Activated CD4-positive, alpha-beta T cell treated with anti-CD3 and anti-CD28 coated beads, Interleukin-2, Interleukin-6, amounts not matched to agents 100 ng/mL and 50 ng/mL, durations not matched to agents 16 hours and 8 hours (primary cell): Measurements from ENCODE around the gene MDH1B.
"Not testable (repeated sequence)": the region's sequence is repeated elsewhere in the genome, so short reads cannot be mapped to it uniquely, and the experiment has no call there.

ENCODE experiments used
- DNase-seq: peaks from one replicate; pipeline ENCODE4 v3.0.0-alpha.2; 2020

MDH1B gene

DNA sequence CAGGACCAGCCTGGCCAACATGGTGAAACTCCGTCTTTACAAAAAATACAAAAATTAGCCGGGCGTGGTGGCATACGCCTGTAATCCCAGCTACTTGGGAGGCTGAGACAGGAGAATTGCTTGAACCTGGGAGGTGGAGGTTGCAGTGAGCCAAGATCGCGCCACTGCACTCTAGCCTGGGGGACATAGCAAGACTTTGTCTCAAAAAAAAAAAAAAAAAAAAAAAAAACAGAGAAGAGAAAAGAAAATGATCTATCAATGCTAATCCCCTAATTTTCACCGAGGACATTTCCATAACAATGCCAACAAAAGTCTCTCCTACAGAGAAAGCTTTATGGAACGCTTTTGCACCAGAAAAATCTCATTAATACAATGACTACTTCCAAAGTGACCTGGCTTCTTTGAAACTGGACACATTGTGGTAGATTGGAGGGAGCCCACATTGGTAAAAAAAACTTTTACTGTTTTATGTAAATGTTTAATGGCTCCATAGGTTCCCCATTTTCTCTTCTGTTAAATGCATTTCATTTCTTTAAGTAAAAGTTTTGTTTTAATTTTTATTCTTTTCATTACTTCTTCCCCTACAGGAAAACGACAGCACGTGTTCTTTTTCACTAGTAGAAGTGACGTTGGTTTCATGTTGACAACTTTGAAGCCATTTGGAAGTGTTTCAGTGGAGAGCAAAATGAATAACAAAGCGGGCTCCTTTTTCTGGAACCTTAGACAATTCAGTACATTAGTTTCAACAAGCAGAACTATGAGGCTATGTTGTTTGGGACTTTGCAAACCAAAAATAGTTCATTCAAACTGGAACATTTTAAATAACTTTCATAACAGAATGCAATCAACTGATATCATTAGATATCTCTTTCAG is 1.2 kb upstream of the MDH1B start:
- no peak for DNase-seq

DNA sequence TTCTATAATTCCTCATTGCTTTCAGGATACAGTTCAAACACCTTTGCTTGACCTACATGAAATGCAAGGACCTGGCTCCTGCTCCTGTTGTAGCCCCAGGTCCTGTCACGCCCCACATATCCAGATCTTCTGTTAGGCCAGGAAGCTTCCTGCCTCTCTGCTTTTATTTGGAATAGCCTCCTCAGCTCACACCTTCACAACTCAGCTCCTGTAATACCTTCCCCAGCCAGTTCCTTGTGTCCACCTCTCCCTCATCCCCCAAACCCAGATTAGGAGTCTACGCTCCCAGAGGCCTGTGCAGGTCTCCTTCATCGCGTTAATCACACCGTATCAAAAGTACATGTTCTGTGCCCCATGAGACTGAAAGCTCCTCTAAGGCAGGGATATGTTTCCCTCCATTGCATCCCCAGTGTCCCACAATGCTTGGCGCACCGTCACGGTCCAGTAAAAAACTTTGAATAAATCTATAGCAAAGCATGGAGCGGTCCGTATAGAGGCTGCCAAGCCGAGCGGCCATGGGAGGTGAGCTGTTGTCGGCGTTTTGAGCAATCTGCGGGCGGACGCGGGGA is 371 bp downstream of the MDH1B start:
- no peak for DNase-seq

- DNase-seq, result no peak
Observed at GRCh38 chr2:206756816-206757215, 8.3 kb downstream of the MDH1B start.

DNA sequence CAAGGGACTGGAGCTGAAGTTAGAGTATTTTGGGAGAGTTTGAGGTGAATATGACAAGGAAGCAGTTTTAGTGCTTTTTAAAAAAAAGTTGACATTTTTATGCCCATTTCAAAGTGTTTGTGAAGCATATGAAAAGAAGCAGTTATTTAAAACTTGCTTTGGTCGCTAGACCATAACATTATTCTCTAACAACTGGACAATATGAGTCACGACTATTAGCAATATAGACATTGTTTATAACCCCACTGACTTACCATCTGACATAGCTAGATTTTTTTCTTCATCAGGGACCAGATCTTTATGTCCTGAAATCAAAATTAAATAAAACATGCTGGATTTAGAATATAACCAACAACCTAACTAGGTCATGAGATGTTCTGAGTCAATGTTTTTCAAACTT is 24.3 kb downstream of the MDH1B start:
- no peak for DNase-seq

DNA sequence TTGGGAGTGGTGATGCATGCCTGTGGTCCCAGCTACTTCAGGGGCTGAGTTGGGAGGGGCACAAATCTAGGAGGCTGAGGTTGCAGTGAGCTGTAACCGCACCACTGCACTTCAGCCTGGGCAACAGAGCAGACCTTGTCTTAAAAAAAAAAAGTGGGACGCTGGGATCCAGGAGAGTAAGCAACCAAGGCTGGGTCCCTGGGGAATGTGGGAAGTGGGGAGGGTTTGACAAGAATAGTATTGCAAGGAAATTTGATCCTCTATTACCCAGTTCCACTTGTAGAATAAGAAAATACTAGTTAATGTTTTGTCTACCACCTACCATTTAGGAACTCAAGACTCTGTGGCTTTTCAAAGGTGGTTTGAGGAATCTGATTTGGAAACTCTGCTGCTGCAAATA is 25.9 kb downstream of the MDH1B start:
- no peak for DNase-seq

DNA sequence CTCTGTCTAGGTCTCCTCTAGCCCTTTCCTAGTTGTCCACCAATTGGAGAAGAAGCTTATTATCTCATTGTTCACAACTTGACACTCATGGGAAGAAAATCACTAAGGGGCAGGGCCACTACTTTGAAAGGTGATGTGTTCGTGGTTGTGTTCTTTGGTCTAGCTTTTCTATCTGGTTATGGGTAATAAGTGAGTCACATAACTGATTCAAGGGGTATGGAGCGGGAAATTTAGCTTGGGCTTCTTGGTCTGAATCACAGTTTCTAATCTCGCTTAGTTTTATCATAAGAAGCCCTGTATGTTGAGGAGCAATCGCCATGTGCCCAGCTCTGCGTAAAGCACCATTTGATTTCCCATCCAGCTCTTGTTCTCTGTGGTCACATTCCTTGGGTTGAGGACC is 28.2 kb downstream of the MDH1B start:
- peak; percentile 38 for DNase-seq

GRCh38 chr2:206733341-206733740 is 31.8 kb downstream of the MDH1B start:
- no peak for DNase-seq

DNA sequence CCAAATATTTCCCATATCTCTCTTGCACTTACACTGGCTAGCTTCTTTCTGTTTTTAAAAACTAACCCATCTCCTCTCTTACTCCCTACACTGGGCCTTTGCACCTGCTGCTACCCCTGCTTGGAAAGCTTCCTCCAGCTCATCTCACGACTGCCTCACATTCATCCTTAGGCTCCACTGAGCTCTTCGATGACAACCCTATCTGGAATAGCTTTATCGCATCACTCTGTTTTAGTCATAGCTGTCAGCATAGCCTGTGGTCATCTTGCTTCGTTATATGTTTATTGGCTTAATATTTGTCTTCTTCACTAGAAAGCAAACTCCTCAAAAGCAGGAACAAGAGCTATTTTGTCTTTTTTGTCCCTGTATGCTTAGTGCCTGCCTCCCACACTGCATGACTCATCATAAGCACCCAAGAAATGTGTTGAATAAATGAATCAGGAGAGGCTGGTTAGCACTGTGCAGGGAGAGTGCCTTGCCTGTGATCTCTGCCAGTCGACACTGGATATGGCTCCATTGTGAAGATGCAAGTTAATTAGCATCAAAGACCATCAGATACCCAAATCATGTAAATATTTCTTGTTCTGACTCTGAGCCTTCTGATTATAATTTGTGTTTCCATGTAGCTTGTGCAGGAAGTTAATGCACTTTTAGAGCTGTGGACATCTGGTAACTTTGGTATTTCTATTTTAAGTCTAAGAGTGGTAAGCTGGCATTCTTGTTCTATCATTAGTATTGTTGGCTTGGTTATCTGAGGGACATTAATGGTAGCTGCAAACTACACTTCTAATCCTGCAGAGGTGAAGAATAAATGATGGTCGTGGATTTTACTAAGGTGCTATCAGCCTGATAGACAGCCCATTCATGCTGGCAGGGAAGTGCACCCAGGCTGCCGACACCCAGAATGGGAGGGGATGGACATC is 36.6 kb downstream of the MDH1B start:
- no peak for DNase-seq

- DNase-seq, result no peak
Observed at GRCh38 chr2:206727287-206727686, 37.8 kb downstream of the MDH1B start.

DNA sequence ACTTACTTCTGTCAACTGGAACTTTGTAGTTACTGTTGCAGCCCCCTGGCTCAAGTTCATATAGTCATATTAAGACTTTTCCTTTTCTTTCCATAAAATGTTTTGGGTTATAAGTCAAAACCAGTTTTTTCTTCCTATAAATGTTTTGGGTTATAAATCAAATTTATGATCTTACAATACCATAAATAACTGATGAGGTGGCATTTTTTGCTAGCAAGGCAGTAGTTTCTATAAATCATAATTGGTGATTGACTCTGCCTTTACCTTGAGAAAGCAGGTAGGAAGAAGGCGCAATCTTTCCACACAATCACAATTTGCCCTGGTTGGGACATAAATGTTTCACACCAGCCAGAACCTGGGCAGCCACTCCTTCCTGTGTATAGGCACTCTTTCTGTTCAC is 41.8 kb downstream of the MDH1B start:
- no peak for DNase-seq

DNA sequence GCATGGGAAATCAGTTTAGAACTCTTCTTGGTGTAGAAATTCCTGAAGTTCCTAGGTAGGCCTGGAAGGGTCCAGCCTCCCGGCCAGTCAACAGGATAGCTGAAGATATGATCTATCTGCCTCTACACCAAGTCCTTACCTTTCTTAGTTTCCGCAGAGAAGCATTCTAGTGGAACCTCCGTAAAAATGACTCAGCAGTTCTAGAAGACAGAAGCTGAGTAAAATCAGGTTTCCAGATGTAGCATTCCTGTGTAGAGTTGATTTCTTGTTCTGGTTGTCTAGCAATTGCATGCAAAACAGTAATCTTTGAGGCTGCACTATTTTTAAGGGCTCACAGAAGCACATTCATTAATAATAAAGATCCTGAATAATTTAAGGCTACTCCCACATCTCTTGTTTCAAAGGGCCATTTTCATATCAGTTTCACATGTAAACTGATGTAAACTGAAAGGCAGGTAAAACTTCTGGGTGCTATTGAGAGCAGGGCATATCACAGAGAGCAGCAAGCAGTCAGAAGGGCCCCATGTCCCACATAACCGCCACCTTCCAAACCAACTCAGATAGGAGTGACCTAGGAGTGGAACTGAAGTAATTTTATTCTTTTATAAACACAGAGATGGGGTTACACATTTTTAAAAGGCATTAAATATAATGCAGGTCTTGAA is 43.7 kb downstream of the MDH1B start:
- peak; percentile 10 for DNase-seq

DNA sequence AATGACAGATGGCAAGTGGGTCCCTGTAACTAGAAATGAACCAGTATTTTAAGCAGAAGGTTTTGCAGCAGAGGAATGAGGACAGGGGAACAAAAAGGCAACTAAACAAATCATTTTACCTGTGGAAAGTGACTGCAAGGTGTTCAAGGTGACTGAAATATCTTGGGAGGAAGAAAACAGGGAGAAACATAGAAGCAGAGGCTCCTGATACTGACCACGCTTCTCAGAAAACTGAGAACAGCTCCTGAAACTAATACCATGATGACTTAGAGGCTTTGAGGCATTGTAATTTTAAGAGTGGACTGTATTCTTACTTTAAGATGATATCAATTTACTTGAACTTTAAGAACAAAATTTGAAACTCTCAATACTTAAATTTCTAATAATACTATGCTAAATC is 46.8 kb downstream of the MDH1B start, which contains the start of gene DYTN:
Gene DYTN, minus strand, starts transcription at position 101 of the 400 bp plus-strand sequence. CDS start 117 bp downstream, outside the sequence.
- DNase-seq, result no peak

GRCh38 chr2:206716623-206717022 is 48.5 kb downstream of the MDH1B start:
- no peak for DNase-seq

GRCh38 chr2:206715183-206715582 is 49.9 kb downstream of the MDH1B start:
- not testable (repeated sequence) for DNase-seq

- no peak for DNase-seq
Observed at GRCh38 chr2:206713746-206714145, 51.4 kb downstream of the MDH1B start.

- no peak for DNase-seq
Observed at GRCh38 chr2:206708286-206708685, 56.8 kb downstream of the MDH1B start.

DNA sequence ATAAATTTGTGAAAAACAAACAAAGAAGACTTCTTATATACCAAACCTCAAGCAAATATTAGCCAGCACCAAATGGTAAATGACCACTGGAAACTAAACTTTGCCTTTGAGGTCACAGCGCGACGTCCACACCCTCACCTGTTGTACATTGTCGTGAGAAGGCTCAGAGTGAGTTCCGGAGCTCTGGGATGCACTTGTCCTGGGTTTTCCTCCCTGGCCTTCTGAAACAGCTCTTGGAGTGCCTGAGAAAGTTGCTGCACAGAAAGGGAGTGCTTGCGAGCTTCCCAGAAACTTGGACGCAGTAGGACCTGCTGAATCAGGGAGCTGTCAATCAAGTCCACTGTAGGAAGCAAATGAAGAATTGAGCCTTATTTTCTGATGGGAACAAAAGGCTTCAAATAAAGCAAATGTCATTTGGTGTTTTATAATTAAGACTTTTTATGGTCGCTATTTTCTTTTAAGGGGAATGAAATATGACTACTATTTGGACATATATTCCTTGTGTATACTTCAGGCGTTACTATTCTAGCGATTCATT is 57.9 kb downstream of the MDH1B start:
- no peak for DNase-seq

DNA sequence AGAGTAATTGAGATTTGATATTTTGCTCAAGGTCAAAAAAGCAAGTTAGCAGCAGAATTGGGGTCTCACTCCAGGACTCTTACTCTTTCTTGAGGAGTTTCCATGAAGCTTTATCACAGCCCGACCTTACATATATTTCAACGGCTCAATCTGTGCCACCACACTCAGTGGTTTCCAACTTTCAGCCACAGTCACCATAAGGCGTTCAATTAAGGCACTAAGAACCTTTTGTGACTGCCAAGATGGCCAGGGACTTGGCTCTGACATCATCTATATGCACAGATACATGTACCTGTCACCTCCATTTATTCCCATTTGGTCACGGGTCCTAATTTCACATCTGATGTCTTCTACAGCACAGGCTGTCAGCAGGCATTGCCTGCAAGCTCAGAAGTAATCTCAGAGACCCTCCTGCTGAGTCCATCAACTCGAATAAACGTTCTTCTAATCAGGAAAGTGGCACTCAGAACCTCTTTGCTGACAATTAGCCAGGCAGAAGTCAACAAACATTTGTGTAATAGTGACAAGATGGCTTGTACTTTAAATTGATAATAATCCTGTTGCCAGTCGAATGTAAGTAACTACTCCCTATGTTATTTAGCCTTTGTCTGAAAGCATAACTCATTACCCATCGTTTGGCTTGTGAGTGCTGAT is 63.0 kb downstream of the MDH1B start:
- no peak for DNase-seq

- DNase-seq, result no peak
Observed at GRCh38 chr2:206700156-206700555, 65.0 kb downstream of the MDH1B start.

DNA sequence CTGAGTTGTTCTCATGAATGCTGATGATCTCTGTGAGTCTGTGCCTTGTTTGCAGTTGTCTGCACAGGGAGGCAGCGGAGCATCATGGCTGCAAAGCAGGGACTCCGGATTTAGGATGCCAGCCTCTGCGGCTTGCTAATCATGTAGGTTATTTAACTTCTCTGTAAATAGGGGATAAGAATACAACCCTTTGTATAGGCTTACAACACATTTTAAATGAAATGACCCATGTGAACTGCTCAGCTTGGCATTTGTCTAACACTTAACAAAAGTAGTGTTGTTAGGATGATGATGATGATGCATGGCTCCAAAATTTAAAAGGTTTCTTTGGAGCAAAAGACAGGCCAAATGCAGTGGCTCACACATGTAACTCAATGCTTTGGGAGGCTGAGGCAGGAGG is 66.3 kb downstream of the MDH1B start:
- DNase-seq, result no peak

DNA sequence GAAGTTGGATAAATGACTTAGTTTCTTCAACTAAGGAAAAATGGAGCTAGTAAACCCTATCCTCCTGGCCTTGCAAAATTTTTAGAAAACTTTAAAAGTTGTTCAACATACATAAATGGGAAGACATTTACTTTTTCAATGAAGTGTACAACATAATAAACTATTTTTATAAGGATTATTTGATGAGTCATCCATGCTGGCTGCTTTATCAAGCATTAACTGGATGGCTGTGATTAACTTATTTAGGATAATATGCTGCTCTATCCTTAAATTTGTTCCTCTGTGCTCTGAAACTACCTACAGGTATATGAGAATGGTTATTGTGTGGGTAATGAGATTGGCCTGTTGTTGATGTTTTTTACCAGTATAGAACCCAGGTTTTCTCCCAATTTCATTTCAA is 68.2 kb downstream of the MDH1B start:
- no peak for DNase-seq
